Osteocyte (in vitro differentiated cells): ENCODE data around the gene CREB3L2. TPM values are rescaled to one million over a fixed set of nuclear protein-coding genes. Genes with fewer than 3 reads are reported as not detected.

Source experiments
- DNase-seq: peaks from one replicate; pipeline ENCODE4 v3.0.0; 2021; ENCODE audit warnings: mixed read lengths; ENCODE audit not compliant: unreplicated experiment; ENCODE audit errors: extremely low spot score
- H3K27ac Mint-ChIP-seq: one replicate; pipeline ENCODE4 v1.8.0; 2021; ENCODE audit warnings: mild to moderate bottlenecking, mixed read lengths; ENCODE audit not compliant: unreplicated experiment
- H3K27me3 Mint-ChIP-seq: one replicate; pipeline ENCODE4 v1.8.0; 2021; ENCODE audit warnings: mixed read lengths; ENCODE audit not compliant: unreplicated experiment
- H3K36me3 Mint-ChIP-seq: one replicate; pipeline ENCODE4 v1.8.0; 2021; ENCODE audit warnings: mixed read lengths; ENCODE audit not compliant: unreplicated experiment
- H3K4me1 Mint-ChIP-seq: one replicate; pipeline ENCODE4 v1.8.0; 2021; ENCODE audit warnings: mixed read lengths; ENCODE audit not compliant: unreplicated experiment
- H3K4me3 Mint-ChIP-seq: one replicate; pipeline ENCODE4 v1.8.0; 2021; ENCODE audit warnings: mild to moderate bottlenecking, moderate library complexity, mixed read lengths; ENCODE audit not compliant: unreplicated experiment
- H3K9me3 Mint-ChIP-seq: one replicate; pipeline ENCODE4 v1.8.0; 2021; ENCODE audit warnings: mixed read lengths; ENCODE audit not compliant: unreplicated experiment
- total RNA-seq: library from RNA; stranded (reverse); gene quantifications from 2 replicates; pipeline ENCODE4 v1.2.1, GENCODE V29; 2021
- TF ChIP-seq, protein P1 (sequence below): fragments of 200-600 bp; sonication (generic); IDR thresholded peaks from 2 replicates; pipeline ENCODE4 v1.5.0; 2021; ENCODE audit warnings: antibody characterized with exemption, mild to moderate bottlenecking, moderate library complexity

Gene CREB3L2
- total RNA-seq, 1 donor from 2014 or later: 144 TPM

DNA sequence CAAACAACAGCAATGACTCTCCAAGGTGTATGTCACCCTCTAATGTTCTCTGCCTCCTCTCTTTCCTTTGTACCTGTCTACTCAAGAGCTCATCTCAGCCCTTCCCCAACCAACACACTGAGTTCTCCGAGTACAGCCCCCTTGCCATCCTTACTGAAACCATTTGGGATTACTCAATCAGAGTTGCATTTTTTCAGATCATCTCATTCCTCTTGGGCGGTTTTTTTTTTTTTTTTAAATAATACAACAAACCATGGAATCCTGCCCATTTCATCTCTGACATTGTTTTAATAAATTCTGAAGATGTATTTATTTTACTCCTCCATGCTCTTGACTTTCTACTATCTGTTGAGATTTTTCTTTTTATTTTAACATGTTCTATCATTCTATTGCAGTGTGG lies 4.2 kb upstream of the CREB3L2 start:
- no peak for DNase-seq
- no peak overlapping the region for H3K27ac Mint-ChIP-seq
- H3K4me3 Mint-ChIP-seq: no peak overlapping the region
- H3K4me1 Mint-ChIP-seq: peaks cover 11% of the 10 kb centered on the region
- H3K36me3 Mint-ChIP-seq: no peaks in the 10 kb centered on the region
- no peaks in the 10 kb centered on the region for H3K9me3 Mint-ChIP-seq
- no peaks in the 10 kb centered on the region for H3K27me3 Mint-ChIP-seq
- TF ChIP-seq, protein P1, sequence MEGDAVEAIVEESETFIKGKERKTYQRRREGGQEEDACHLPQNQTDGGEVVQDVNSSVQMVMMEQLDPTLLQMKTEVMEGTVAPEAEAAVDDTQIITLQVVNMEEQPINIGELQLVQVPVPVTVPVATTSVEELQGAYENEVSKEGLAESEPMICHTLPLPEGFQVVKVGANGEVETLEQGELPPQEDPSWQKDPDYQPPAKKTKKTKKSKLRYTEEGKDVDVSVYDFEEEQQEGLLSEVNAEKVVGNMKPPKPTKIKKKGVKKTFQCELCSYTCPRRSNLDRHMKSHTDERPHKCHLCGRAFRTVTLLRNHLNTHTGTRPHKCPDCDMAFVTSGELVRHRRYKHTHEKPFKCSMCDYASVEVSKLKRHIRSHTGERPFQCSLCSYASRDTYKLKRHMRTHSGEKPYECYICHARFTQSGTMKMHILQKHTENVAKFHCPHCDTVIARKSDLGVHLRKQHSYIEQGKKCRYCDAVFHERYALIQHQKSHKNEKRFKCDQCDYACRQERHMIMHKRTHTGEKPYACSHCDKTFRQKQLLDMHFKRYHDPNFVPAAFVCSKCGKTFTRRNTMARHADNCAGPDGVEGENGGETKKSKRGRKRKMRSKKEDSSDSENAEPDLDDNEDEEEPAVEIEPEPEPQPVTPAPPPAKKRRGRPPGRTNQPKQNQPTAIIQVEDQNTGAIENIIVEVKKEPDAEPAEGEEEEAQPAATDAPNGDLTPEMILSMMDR: no peak

DNA sequence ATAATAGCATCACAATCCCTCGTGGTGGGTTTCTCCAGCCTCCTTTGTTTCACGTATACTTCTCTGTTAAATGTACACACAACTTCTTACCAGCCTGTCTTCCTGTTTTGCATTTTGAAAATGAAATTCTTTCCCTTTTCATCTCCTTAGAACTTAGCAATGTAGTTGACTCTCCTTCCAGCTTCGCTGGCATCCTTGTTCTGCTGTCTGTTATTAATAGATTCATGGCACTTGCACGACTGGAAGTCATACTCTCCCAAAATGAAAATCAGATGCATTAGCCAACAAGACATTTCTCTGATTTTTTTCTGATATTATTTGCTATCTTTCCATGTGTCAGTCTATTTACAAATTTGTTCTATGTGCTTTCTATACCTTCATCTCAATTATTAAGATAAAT lies 3.0 kb upstream of the CREB3L2 start:
- H3K27me3 Mint-ChIP-seq: no peaks in the 10 kb centered on the region
- TF ChIP-seq, protein P1: no peak
- no peak overlapping the region for H3K27ac Mint-ChIP-seq
- H3K9me3 Mint-ChIP-seq: no peaks in the 10 kb centered on the region
- no peak for DNase-seq
- H3K4me1 Mint-ChIP-seq: peaks cover 14% of the 10 kb centered on the region
- no peaks in the 10 kb centered on the region for H3K36me3 Mint-ChIP-seq
- no peak overlapping the region for H3K4me3 Mint-ChIP-seq

DNA sequence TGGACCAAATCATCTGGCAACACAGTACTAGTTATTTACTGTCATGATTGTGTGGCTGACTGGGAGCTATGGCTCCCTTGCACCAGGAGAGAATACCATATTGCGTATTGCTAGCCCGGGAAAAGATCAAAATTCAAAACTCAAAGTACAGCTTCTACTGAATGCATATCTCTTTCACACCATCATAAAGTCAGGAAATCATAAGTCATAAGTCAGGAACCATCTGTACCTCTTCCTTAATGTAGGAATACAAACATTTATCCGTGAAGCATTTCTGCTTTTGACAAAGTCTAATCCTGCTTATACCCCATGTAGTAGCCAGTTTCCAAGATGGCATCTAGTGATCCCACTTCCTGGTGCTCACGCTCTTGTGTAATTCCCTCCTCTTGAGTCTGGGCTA lies 2.2 kb upstream of the CREB3L2 start:
- DNase-seq: no peak
- Mint-ChIP-seq H3K4me3 (no peak overlapping the region), H3K36me3 (no peaks in the 10 kb centered on the region), H3K27ac (no peak overlapping the region), H3K27me3 (no peaks in the 10 kb centered on the region), H3K9me3 (no peaks in the 10 kb centered on the region), H3K4me1 (peaks cover 22% of the 10 kb centered on the region)
- TF ChIP-seq, protein P1: no peak

DNA sequence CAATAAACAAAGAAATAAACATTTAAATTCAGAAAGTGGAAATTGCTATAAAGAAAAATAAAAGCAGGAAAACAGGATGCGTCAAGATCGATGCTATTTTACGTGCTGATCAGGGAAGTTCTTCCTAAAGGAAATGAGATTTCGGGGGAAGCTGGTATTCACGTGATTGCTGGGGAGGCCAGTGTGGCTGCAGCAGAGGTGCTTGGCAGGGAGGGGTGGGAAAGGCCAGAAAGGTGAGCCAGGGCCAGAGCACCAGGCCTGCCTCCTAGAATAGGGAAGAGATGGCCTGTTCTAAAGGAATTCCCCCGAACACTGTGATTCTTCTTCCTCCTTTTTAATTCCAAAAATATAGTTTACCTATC lies 923 bp upstream of the CREB3L2 start:
- H3K36me3 Mint-ChIP-seq: no peaks in the 10 kb centered on the region
- TF ChIP-seq, protein P1: no peak
- no peaks in the 10 kb centered on the region for H3K27me3 Mint-ChIP-seq
- peak overlapping the region; percentile 37 for H3K27ac Mint-ChIP-seq
- H3K9me3 Mint-ChIP-seq: no peaks in the 10 kb centered on the region
- no peak overlapping the region for H3K4me3 Mint-ChIP-seq
- H3K4me1 Mint-ChIP-seq: peaks cover 30% of the 10 kb centered on the region
- no peak for DNase-seq

DNA sequence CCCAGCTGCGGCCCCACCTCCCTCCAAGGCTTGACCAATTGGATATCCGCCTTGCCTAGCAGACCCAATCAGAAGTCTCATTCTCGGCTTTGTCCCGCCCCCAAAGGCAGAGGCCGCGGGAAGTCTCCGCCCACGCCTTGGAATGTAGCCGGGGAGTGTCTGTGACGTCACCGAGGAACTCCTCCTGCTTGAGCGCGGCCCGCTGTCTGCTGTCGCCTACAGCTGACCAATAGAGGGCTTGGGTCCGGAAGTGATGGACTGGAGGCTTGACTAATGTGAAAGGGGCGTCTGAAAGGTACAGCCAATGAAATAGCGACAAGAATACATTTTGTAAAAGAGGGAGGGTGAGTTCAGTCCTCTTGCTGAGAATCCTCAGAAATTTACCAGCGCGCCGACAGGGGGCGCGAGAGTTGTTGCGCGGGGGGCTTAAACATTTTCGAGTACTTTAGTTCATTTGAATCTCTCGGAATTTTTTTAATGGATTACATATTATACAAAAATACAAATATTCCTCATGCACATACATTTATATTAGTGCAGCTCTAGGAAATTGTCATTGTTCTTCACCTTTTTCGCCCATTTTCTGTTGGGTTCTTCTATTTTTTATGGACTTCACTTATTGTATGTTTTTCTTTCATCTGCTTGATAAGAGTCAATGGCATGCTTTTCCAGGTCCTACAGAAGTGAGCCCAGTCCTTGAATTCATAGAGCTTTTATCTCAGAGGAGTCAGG lies 376 bp upstream of the CREB3L2 start:
- DNase-seq: peak; percentile 100
- H3K9me3 Mint-ChIP-seq: no peaks in the 10 kb centered on the region
- TF ChIP-seq, protein P1: peak; percentile 96
- H3K27ac Mint-ChIP-seq: peak overlapping the region; percentile 97
- peaks cover 31% of the 10 kb centered on the region for H3K4me1 Mint-ChIP-seq
- no peaks in the 10 kb centered on the region for H3K36me3 Mint-ChIP-seq
- H3K4me3 Mint-ChIP-seq: peak overlapping the region; percentile 96
- no peaks in the 10 kb centered on the region for H3K27me3 Mint-ChIP-seq
